Kidney epithelial cell (primary cell): ENCODE measurements around the gene LOC101059915.
"Not testable (repeated sequence)": the region's sequence is repeated elsewhere in the genome, so short reads cannot be mapped to it uniquely, and the experiment has no call there.

ENCODE experiments used
- DNase-seq: peaks from one replicate; pipeline ENCODE4 v3.0.0-alpha.2; 2010; ENCODE audit warnings: low read depth
- H3K27me3 ChIP-seq: 2 replicates; pipeline ENCODE4 v1.6.0; 2011; ENCODE audit warnings: low read length; ENCODE audit not compliant: control insufficient read depth, insufficient read depth
- H3K36me3 ChIP-seq: 2 replicates; pipeline ENCODE4 v1.5.1; 2011; ENCODE audit warnings: low read length; ENCODE audit not compliant: control insufficient read depth, insufficient read depth
- H3K4me3 ChIP-seq: 2 replicates; pipeline ENCODE4 v1.5.1; 2011; ENCODE audit warnings: low read depth, mild to moderate bottlenecking, control low read depth, low read length
- TF ChIP-seq, protein P1 (sequence below): IDR thresholded peaks from 2 replicates; pipeline ENCODE4 v1.5.1; 2011; ENCODE audit warnings: mild to moderate bottlenecking, moderate library complexity, low read length, control low read depth, inconsistent platforms; ENCODE audit not compliant: insufficient read depth, poor library complexity, severe bottlenecking

Gene LOC101059915

DNA sequence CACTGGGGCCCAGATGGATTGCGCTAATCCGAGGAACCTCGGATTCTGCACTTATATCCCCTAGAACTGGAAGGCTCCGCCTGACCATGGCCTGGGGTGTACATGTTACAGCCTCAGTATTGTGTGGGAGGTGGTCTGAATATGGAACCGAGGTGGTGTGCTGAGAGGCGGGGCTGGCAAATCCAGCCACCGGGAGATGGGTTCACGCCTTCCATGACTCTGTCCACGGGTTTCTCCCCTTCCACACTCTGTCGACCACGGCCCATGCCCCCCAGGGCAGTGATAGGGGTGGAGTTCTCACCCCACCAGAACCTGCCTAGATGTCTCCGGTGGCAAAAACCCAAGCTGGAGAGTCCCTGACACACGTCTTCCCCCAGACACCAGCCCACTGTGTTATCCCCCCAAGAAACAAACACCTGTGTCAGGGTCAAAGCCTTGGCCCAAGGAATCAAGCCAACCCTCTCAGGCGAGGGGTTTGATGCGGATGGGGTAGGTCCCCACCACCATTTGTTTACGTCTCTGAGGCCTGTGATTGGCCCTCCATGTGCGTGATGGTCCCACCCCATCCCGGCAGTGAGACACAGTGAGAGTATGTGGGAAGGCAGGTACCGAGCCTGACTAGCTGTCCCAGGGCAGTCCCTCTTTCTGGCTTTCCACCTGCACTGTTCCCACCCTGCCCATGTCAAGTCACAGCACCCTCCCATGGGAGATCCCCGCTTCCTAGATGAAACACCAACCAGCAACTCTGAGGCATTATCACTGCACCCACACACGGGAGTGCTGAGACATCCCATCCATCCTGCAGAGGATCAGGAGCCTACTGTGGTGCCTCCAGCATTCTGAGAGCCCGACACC, 6.6 kb upstream of the LOC101059915 start:
- H3K36me3 ChIP-seq = no peaks in the 10 kb centered on the region
- DNase-seq = no peak
- TF ChIP-seq, protein P1, sequence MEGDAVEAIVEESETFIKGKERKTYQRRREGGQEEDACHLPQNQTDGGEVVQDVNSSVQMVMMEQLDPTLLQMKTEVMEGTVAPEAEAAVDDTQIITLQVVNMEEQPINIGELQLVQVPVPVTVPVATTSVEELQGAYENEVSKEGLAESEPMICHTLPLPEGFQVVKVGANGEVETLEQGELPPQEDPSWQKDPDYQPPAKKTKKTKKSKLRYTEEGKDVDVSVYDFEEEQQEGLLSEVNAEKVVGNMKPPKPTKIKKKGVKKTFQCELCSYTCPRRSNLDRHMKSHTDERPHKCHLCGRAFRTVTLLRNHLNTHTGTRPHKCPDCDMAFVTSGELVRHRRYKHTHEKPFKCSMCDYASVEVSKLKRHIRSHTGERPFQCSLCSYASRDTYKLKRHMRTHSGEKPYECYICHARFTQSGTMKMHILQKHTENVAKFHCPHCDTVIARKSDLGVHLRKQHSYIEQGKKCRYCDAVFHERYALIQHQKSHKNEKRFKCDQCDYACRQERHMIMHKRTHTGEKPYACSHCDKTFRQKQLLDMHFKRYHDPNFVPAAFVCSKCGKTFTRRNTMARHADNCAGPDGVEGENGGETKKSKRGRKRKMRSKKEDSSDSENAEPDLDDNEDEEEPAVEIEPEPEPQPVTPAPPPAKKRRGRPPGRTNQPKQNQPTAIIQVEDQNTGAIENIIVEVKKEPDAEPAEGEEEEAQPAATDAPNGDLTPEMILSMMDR = no peak
- H3K27me3 ChIP-seq = no peaks in the 10 kb centered on the region
- no peak overlapping the region for H3K4me3 ChIP-seq

- TF ChIP-seq, protein P1 = no peak
- no peaks in the 10 kb centered on the region for H3K27me3 ChIP-seq
- H3K4me3 ChIP-seq = no peak overlapping the region
- H3K36me3 ChIP-seq = no peaks in the 10 kb centered on the region
- DNase-seq = no peak
These were observed 5.4 kb upstream of the LOC101059915 start for GRCh38 chrX:71661919-71662318.

DNA sequence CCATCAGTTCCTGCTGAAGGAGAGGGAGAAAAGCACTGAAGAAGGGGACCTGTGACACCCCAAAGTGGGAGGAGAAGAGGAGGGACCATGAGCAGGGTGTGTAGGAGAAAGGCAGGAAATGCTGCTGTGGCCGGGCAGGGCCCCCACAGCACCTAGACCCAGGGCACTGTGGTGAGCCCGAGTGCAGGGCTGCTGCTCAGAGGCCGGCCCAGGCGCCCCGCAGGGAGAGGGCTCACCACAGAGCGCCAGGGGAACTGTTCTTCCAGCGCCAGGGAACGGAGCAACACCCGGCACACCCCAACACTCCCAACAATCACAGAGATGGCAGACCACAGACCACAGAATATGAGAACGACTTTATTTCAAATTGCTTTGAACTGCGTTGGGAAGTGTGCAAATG, 4.7 kb upstream of the LOC101059915 start:
- not testable (repeated sequence) for DNase-seq

GRCh38 chrX:71663238-71663637, 4.1 kb upstream of the LOC101059915 start:
- H3K27me3 ChIP-seq, H3K4me3 ChIP-seq, H3K36me3 ChIP-seq, DNase-seq: not testable (repeated sequence)

More for the DNA sequence above, 4.7 kb upstream of the LOC101059915 start:
- H3K4me3 ChIP-seq, H3K36me3 ChIP-seq, H3K27me3 ChIP-seq: not testable (repeated sequence)

DNA sequence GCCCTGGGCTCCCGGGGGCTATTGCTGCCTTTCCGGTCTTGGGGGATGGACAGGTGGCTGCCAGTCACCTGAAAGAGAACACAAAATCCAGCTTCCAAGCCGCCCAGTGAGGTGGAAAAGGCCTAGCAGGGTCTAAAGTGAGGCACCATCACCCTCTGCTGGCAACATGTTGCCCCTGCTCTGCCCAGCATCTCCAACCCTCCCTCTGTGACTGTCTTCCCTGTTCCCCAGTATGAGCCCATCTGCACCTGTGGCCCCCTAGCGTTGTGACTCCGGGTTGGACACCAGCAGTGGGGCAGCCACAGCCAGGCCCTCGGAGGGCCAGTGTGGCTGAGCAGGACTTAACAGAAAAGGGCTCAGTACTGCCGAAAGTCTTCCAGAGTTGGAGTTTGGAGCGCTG, 3.1 kb upstream of the LOC101059915 start:
- H3K4me3 ChIP-seq, DNase-seq, H3K27me3 ChIP-seq, H3K36me3 ChIP-seq: not testable (repeated sequence)
- TF ChIP-seq, protein P1 = peak; percentile 24

DNA sequence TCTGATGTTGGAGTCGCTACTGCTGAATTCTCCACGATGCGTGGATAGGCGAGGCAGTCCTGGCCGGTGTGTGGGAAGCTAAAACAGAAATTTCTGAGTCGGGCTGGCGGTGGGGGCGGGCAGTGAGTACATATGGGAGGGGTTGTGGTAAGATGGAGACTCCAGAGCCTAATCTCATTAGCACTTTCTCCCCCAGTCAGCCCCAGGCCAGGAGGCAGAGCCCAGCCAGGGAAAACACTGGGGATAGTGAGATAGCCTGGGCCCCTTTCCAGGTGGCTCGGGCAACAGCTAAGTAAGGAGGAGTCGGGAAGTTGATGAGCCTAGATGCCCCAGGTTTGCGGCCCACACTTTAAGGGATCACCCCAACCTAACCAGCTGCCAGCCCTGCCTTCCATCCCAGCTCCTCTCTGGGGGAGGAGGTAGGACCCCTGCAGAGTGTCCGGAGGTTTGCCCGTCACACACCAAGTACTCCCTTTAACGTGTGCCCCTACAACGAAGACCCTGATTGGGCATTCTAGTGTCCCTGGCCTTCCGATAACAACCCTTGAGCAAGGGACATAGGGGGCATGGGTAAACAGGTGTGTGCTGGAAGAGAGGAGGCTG, 2.4 kb upstream of the LOC101059915 start:
- TF ChIP-seq, protein P1 = no peak
- no peak overlapping the region for H3K4me3 ChIP-seq
- no peaks in the 10 kb centered on the region for H3K27me3 ChIP-seq
- no peaks in the 10 kb centered on the region for H3K36me3 ChIP-seq
- DNase-seq = no peak
